Osteocyte (in vitro differentiated cells): Measurements from ENCODE around the gene HECTD1. TPM values are rescaled to one million over a fixed set of nuclear protein-coding genes. Genes with fewer than 3 reads are reported as not detected.
"Not testable (repeated sequence)": the region's sequence is repeated elsewhere in the genome, so short reads cannot be mapped to it uniquely, and the experiment has no call there.

Experiments used
- DNase-seq: peaks from one replicate; pipeline ENCODE4 v3.0.0; 2021; ENCODE audit warnings: mixed read lengths; ENCODE audit not compliant: unreplicated experiment; ENCODE audit errors: extremely low spot score
- H3K27ac Mint-ChIP-seq: one replicate; pipeline ENCODE4 v1.8.0; 2021; ENCODE audit warnings: mild to moderate bottlenecking, mixed read lengths; ENCODE audit not compliant: unreplicated experiment
- H3K27me3 Mint-ChIP-seq: one replicate; pipeline ENCODE4 v1.8.0; 2021; ENCODE audit warnings: mixed read lengths; ENCODE audit not compliant: unreplicated experiment
- H3K36me3 Mint-ChIP-seq: one replicate; pipeline ENCODE4 v1.8.0; 2021; ENCODE audit warnings: mixed read lengths; ENCODE audit not compliant: unreplicated experiment
- H3K4me1 Mint-ChIP-seq: one replicate; pipeline ENCODE4 v1.8.0; 2021; ENCODE audit warnings: mixed read lengths; ENCODE audit not compliant: unreplicated experiment
- H3K4me3 Mint-ChIP-seq: one replicate; pipeline ENCODE4 v1.8.0; 2021; ENCODE audit warnings: mild to moderate bottlenecking, moderate library complexity, mixed read lengths; ENCODE audit not compliant: unreplicated experiment
- H3K9me3 Mint-ChIP-seq: one replicate; pipeline ENCODE4 v1.8.0; 2021; ENCODE audit warnings: mixed read lengths; ENCODE audit not compliant: unreplicated experiment
- CTCF ChIP-seq: fragments of 200-600 bp; sonication (generic); IDR thresholded peaks from 2 replicates; pipeline ENCODE4 v1.5.0; 2021; ENCODE audit warnings: antibody characterized with exemption, mild to moderate bottlenecking, moderate library complexity
- total RNA-seq: library from RNA; stranded (reverse); gene quantifications from 2 replicates; pipeline ENCODE4 v1.2.1, GENCODE V29; 2021

The HECTD1 gene
- total RNA-seq, 1 donor from 2014 or later = 175 TPM

DNA sequence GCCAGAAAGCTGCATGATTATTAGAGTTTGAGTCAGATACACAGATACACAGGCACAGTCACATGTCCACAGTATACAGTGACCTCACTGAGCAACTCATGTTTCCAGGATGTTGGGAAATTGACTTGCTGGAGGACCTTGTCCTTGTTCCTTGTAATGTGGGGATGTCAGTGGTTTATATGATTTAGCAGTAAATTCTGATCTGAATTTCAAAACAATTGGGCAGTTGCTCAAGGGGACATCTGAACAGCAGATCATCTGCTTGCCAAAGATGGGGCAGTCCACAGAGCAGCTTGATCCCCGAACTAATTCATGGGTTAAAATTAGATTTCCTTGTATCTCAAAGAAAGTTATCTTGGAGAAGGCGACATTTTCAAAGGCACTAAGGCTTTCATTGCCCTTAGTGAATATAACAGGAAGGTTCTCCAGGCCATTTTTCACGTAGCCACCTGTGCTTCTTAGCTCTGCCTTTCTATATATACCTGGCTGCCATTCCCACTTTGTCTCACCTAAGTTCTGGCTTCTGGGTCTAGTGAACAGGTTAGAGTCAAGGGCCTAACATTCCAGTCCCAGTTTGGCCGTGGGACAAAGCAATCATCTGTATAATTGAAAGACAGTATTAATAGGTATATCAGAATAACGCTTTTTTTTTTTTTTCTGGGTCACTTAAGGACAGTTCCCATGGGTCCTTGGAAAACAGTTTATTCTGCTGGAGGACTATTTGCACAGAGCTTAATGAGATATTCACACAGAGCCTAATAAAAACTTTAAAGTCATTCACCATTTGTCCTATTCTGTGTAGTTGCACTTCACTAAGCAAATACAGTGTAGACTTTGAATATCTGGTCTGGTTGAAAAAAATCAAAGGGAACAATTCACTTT lies 116.5 kb downstream of the HECTD1 start:
- Mint-ChIP-seq H3K4me3 (no peak overlapping the region), H3K4me1 (peaks cover 18% of the 10 kb centered on the region), H3K27me3 (no peaks in the 10 kb centered on the region), H3K9me3 (no peaks in the 10 kb centered on the region), H3K36me3 (peaks cover 1% of the 10 kb centered on the region), H3K27ac (peak overlapping the region; percentile 80)
- TF ChIP-seq CTCF = no peak
- no peak for DNase-seq

DNA sequence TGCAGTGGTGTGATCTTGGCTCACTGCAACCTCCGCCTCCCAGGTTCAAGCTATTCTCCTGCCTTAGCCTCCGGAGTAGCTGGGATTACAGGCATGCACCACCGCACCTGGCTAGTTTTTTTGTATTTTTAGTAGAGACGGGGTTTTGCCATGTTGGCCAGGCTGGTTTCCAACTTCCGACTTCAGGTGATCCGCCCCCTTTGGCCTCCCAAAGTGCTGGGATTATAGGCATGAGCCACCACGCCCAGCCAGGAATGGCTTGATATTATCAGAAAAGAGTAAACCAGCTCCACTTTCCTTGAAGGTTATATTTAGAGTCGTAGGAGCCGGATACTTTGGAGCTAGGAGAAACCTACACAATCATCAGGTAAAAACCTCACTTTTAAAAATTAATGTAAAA lies 121.1 kb downstream of the HECTD1 start:
- not testable (repeated sequence) for H3K27me3 Mint-ChIP-seq, H3K36me3 Mint-ChIP-seq, H3K9me3 Mint-ChIP-seq, H3K4me3 Mint-ChIP-seq, H3K27ac Mint-ChIP-seq, DNase-seq
- peaks cover 13% of the 10 kb centered on the region for H3K4me1 Mint-ChIP-seq

DNA sequence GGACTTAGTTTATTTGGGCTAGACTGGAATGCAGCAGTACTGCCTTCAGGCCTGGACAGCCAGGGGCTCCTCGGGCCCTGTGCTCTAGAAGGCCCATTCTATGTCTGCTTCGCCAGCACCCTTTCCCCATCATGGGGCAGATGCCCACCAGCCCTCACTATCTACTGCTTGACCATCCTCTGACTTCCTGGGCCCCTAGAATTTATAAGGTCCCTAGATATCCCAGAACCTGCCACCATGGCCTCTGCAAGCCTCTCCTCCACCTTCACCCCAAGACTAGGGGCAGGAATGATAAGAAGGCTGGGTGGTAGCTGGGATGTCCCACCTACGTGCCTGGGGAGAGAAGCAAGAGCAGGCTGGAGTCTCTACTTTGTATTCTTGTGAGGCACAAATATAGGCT lies 122.6 kb downstream of the HECTD1 start:
- H3K4me1 Mint-ChIP-seq = peaks cover 7% of the 10 kb centered on the region
- H3K4me3 Mint-ChIP-seq = no peak overlapping the region

GRCh38 chr14:31084385-31084784 lies 123.2 kb downstream of the HECTD1 start:
- Mint-ChIP-seq H3K27ac (no peak overlapping the region), H3K4me3 (no peak overlapping the region), H3K36me3 (no peaks in the 10 kb centered on the region), H3K27me3 (no peaks in the 10 kb centered on the region), H3K9me3 (no peaks in the 10 kb centered on the region), H3K4me1 (peaks cover 8% of the 10 kb centered on the region)
- DNase-seq = no peak
- TF ChIP-seq CTCF = no peak

More for the DNA sequence above, 122.6 kb downstream of the HECTD1 start:
- Mint-ChIP-seq H3K9me3 (no peaks in the 10 kb centered on the region), H3K27ac (no peak overlapping the region), H3K36me3 (no peaks in the 10 kb centered on the region), H3K27me3 (no peaks in the 10 kb centered on the region)
- DNase-seq = no peak
- no peak for TF ChIP-seq CTCF

- H3K36me3 Mint-ChIP-seq = no peaks in the 10 kb centered on the region
- H3K4me1 Mint-ChIP-seq = peaks cover 13% of the 10 kb centered on the region
- DNase-seq = no peak
- H3K27ac Mint-ChIP-seq = no peak overlapping the region
- no peaks in the 10 kb centered on the region for H3K9me3 Mint-ChIP-seq
- H3K27me3 Mint-ChIP-seq = no peaks in the 10 kb centered on the region
- TF ChIP-seq CTCF = no peak
- no peak overlapping the region for H3K4me3 Mint-ChIP-seq
Measured at GRCh38 chr14:31083781-31084180, 123.8 kb downstream of the HECTD1 start.
